HFFc6 (cell line): Measurements from ENCODE around the gene CFAP161. TPM values are rescaled to one million over a fixed set of nuclear protein-coding genes. Genes with fewer than 3 reads are reported as not detected.

ENCODE experiments used
- DNase-seq: peaks from one replicate; pipeline ENCODE4 v3.0.0-alpha.2; 2018
- H3K27ac Mint-ChIP-seq: 2 replicates; pipeline ENCODE4 v1.8.0; 2020; ENCODE audit warnings: mild to moderate bottlenecking, mixed read lengths
- H3K27me3 Mint-ChIP-seq: 2 replicates; pipeline ENCODE4 v1.8.0; 2021; ENCODE audit warnings: mild to moderate bottlenecking, moderate library complexity, mixed read lengths; ENCODE audit not compliant: insufficient read depth
- H3K36me3 Mint-ChIP-seq: 2 replicates; pipeline ENCODE4 v1.8.0; 2021; ENCODE audit warnings: low read depth, mixed read lengths
- H3K4me1 Mint-ChIP-seq: 2 replicates; pipeline ENCODE4 v1.8.0; 2020; ENCODE audit warnings: low read depth, mixed read lengths
- H3K4me3 Mint-ChIP-seq: 2 replicates; pipeline ENCODE4 v1.8.0; 2020; ENCODE audit warnings: mild to moderate bottlenecking, moderate library complexity, mixed read lengths
- H3K9me3 Mint-ChIP-seq: 2 replicates; pipeline ENCODE4 v1.8.0; 2020; ENCODE audit warnings: mild to moderate bottlenecking, mixed read lengths
- total RNA-seq, 6 experiments: library from RNA; stranded (reverse); fragmentation: NEBNext Ultra II Directional; extraction: Animal tissue kit (Norgen Biotek cat#: 25700); gene quantifications; 2 replicates in 1 of 6; 3 replicates in 5 of 6; pipeline ENCODE4 v1.2.3, GENCODE V29; 2021
- TF ChIP-seq, protein P1 (sequence below): fragments of 200-600 bp; sonication (generic); IDR thresholded peaks from 2 replicates; pipeline ENCODE4 v1.5.0; 2021; ENCODE audit warnings: antibody characterized with exemption, mild to moderate bottlenecking

Gene CFAP161
- total RNA-seq, 6 experiments from 2014 or later = 0.20 to 0.43 TPM; not detected in 4

DNA sequence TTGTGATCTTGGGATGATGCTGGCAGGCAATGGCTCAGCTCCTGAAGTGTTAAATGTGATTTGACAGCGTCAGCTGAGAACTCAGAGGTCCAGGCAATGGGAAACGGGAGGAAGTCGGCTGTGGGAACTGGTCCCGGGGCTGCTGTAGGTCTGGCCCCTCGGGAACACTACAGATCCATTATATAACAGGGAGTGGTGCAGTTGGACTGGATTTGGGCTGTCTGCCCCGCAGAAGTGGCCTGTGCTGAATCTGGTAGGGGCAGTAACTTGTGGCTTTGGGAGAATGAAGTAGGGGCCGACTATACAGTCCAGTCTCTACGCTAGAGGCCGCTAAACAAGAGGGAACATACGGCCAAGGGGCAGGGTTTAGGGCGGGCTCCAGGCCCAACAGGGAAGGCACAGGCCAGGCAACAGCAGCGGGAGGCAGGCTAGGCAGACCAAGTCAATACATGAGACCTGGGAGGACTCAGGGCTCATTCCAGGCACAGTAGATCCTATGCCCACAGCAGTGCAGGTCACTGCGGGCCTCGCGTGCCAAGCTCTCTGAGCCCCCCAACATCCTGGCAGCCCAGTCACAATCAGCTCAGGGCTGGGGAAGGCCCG lies 42.3 kb downstream of the CFAP161 start:
- H3K9me3 Mint-ChIP-seq = no peaks in the 10 kb centered on the region
- TF ChIP-seq, protein P1, sequence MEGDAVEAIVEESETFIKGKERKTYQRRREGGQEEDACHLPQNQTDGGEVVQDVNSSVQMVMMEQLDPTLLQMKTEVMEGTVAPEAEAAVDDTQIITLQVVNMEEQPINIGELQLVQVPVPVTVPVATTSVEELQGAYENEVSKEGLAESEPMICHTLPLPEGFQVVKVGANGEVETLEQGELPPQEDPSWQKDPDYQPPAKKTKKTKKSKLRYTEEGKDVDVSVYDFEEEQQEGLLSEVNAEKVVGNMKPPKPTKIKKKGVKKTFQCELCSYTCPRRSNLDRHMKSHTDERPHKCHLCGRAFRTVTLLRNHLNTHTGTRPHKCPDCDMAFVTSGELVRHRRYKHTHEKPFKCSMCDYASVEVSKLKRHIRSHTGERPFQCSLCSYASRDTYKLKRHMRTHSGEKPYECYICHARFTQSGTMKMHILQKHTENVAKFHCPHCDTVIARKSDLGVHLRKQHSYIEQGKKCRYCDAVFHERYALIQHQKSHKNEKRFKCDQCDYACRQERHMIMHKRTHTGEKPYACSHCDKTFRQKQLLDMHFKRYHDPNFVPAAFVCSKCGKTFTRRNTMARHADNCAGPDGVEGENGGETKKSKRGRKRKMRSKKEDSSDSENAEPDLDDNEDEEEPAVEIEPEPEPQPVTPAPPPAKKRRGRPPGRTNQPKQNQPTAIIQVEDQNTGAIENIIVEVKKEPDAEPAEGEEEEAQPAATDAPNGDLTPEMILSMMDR = no peak
- no peak for DNase-seq
- no peak overlapping the region for H3K27ac Mint-ChIP-seq
- no peaks in the 10 kb centered on the region for H3K4me1 Mint-ChIP-seq
- H3K27me3 Mint-ChIP-seq = peaks cover 24% of the 10 kb centered on the region
- no peak overlapping the region for H3K4me3 Mint-ChIP-seq
- H3K36me3 Mint-ChIP-seq = no peaks in the 10 kb centered on the region

DNA sequence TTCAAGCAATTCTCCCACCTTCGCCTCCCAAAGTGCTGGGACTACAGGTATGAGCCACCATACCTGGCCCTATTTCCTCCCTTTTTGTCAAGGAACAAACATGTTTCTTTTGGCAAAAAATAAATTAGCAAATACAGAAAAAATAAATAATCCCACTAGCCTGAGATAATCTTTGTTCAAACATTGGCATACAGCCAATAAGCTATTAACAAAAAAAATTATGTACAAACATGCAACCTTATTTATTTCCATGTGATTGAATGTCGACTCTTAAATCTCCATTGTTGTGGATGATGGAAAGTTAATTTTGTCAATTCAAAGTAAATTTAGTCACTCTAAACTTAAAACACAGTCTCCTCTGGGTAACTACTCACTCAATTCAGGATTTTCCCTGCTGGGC lies 44.3 kb downstream of the CFAP161 start:
- H3K27me3 Mint-ChIP-seq = peaks cover 34% of the 10 kb centered on the region
- H3K27ac Mint-ChIP-seq = no peak overlapping the region
- TF ChIP-seq, protein P1 = no peak
- no peaks in the 10 kb centered on the region for H3K4me1 Mint-ChIP-seq
- no peaks in the 10 kb centered on the region for H3K36me3 Mint-ChIP-seq
- no peak overlapping the region for H3K4me3 Mint-ChIP-seq
- no peak for DNase-seq
- no peaks in the 10 kb centered on the region for H3K9me3 Mint-ChIP-seq

DNA sequence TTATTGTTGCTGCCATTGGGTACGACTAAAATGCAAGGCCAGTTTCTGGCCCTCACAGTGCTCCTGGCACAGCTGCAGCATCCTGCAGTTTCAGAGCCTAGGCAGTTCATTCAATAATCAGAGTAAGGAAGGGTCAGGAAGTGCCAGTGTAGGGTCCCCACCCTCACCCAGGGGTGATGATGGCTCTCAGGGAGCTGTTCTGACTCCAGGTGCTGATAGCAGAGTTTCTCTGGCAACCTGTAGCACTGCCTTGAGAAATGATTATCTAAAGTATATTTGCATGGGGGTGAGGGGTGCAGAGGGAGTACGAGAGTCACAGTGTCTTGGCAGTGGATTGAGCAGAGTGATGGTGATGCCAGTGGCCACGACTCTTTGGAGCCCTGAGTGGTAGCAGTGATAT lies 47.1 kb downstream of the CFAP161 start:
- peaks cover 36% of the 10 kb centered on the region for H3K27me3 Mint-ChIP-seq
- TF ChIP-seq, protein P1 = no peak
- H3K36me3 Mint-ChIP-seq = no peaks in the 10 kb centered on the region
- no peaks in the 10 kb centered on the region for H3K9me3 Mint-ChIP-seq
- DNase-seq = no peak
- H3K4me1 Mint-ChIP-seq = no peaks in the 10 kb centered on the region
- no peak overlapping the region for H3K4me3 Mint-ChIP-seq
- no peak overlapping the region for H3K27ac Mint-ChIP-seq

DNA sequence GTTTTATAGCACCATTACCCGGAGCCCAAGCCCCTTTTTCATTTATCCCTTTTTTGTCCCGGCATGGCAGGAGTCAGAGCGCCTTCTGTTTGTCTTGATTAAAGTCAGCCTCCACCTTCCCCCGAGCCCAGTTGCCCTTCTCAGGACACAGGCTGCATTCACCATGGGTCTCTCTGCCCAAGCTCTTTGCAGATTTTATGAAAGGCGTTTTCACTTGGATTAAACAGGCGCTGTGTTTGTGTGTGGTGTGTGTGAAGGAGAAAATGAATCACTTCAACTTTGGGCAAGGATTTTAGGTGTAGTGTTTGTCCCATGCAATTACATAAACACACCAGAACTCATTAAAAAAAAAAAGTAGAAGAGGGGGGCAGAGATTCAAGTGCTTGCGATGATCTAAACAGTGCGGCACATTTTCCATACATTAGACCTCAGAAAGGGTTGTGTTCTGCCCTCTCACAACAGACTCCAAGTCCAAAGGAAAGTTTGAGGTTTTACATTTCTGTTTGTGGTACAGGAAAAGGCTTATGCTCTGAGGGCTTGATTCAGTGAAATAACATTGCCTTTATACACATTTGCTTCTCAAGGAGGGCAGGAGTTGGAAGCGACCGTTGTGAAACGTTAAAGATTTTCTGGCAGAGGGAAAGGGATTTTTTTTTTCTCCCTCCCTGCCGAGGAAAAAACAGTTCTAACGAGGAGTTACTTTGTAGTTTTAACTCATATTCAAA lies 48.1 kb downstream of the CFAP161 start:
- no peak overlapping the region for H3K4me3 Mint-ChIP-seq
- no peaks in the 10 kb centered on the region for H3K9me3 Mint-ChIP-seq
- H3K27ac Mint-ChIP-seq = no peak overlapping the region
- no peak for DNase-seq
- no peaks in the 10 kb centered on the region for H3K36me3 Mint-ChIP-seq
- TF ChIP-seq, protein P1 = no peak
- H3K27me3 Mint-ChIP-seq = peaks cover 34% of the 10 kb centered on the region
- no peaks in the 10 kb centered on the region for H3K4me1 Mint-ChIP-seq

DNA sequence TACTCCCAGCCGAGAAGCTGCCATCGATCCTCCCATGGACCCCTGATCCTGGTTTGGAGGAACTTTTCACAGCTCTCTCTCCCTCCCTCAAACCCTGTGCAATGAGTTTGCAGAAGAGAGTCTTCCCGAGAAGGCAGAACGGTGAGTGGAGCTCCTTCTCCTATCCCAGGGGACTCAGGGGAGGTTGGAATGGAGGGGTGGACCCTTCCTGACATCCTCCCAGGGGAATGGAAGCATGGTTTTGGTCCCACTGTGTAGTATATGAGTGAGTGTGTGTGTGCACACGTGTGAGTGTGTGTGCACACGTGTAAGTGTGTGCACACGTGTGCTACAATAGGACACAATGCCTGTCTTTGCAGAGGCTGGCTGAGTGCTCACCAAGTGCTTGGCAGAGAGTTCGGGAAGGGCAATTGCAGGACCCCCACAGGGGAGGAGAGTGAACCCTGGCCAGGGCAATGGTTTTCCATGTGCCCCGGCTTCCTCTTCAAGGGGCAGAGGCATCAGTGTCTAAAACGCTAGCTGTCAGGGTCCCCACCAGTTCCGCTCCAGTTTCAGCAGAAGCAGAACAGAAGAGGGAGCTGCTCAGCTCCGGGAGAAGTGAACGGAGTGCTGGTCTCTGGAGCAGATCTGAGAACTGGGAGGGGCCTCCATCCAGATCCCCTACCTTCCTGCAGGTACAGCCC lies 48.8 kb downstream of the CFAP161 start:
- TF ChIP-seq, protein P1 = no peak
- H3K9me3 Mint-ChIP-seq = no peaks in the 10 kb centered on the region
- H3K4me1 Mint-ChIP-seq = no peaks in the 10 kb centered on the region
- H3K4me3 Mint-ChIP-seq = no peak overlapping the region
- H3K27ac Mint-ChIP-seq = no peak overlapping the region
- DNase-seq = no peak
- H3K36me3 Mint-ChIP-seq = no peaks in the 10 kb centered on the region
- H3K27me3 Mint-ChIP-seq = peaks cover 30% of the 10 kb centered on the region
